NCI-H2081 treated with DMSO at 0.1 percent for 48 hours (cell line): ENCODE measurements around the gene CDKAL1.
A peak's percentile ranks its signal among the peaks of the same experiment; 100 is the strongest.
"Not testable (repeated sequence)": the region's sequence is repeated elsewhere in the genome, so short reads cannot be mapped to it uniquely, and the experiment has no call there.

Experiments used
- DNase-seq: peaks from one replicate; lab custom pipeline; 2025; lab: John Stamatoyannopoulos, UW

Gene CDKAL1

GRCh38 chr6:20554326-20554725 is 20.1 kb downstream of the CDKAL1 start:
- no peak for DNase-seq

- DNase-seq, result no peak
These were observed 20.6 kb downstream of the CDKAL1 start for GRCh38 chr6:20554817-20555216.

DNA sequence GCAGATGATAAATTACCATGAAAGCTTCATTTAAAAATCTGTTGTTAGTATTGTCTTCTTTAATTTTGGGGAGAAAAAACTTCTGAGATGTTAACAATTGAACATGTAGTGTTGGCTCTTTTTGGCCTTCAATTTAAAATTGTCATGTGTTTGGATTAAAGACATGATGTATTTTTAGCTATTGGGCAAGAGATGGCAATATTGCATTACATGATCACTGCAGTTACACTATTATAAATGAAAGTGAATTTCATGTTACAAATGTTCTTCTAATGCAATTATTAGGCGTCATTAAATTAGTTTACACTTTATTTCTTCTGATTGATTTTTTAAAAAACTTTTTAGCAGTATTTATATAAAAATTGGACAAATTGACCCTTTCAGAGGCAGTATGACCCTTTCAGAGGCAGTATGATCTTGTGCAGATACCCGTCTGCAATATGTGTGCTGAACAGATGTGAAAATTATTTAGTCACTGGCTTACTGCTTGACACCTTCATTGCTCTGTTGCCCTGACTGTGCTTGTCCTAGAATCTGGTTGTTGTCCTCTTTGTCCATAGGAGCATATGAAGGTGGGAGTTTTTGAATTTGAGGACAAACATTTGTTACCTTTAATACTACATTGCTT is 25.8 kb downstream of the CDKAL1 start:
- DNase-seq, result no peak

GRCh38 chr6:20563377-20563776 is 29.1 kb downstream of the CDKAL1 start:
- DNase-seq, result no peak

GRCh38 chr6:20564269-20564668 is 30.0 kb downstream of the CDKAL1 start:
- no peak for DNase-seq

DNA sequence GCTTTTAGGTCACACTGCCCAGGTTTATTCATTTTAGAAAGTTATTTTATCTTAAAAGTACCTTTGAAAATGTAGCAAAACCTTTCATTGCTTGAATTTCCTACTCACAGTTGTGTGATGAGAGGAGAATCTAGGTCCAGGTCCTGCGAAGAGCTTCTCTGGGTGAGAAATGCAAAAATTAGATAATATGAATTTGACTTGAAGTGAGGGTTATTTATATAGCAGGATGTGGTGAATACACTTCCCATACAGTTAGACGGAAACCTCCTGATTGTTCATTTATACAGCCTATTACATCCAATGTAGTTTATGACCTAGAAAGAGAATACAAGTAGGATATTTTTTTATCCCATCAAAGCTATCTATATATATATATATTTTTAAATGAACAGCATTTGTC is 30.5 kb downstream of the CDKAL1 start:
- no peak for DNase-seq

DNA sequence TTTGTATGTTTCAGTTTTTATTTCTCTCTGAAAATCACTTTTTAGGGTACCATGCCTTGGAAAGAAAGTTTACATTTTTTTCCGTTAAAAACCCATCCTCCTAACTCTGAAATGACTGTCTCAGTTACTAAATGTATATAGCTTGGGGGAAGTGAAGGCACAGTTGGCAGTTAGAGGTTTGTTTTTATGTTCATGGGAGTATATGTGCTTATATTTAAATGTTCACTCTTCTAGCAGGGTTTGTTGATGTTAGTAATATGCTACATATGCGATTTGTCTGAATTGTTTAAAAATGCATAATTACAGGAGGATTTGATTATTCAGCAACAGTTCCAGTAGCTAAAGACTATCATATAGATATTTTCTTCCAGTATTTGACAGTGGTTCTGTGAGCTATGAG is 31.1 kb downstream of the CDKAL1 start:
- DNase-seq, result no peak

- DNase-seq, result no peak
These were observed 31.9 kb downstream of the CDKAL1 start for GRCh38 chr6:20566109-20566508.

GRCh38 chr6:20569000-20569610 is 34.8 kb downstream of the CDKAL1 start:
- DNase-seq, result no peak

GRCh38 chr6:20571261-20571660 is 37.0 kb downstream of the CDKAL1 start:
- no peak for DNase-seq

- DNase-seq, result no peak
These were observed 38.0 kb downstream of the CDKAL1 start for GRCh38 chr6:20572288-20572687.

- DNase-seq, result no peak
These were observed 38.7 kb downstream of the CDKAL1 start for GRCh38 chr6:20572940-20573339.

DNA sequence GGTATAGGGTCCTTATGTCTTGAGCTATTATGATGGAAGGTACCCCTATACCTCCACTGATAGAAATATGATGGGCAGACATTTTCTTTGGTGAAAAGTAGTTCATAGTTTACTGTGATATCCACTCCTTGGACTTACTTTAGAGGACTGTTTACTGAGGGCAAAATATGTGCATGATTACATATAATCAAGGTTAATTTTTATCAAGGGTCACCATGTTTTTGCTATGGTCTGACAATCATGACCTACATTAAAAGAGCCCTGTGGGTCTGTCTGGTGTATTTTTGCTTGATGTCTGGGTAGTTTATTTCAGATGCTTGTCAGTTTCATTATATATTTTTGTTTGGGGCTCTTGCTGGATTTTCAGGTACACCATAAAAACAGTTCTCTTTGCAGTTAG is 40.1 kb downstream of the CDKAL1 start:
- DNase-seq, result no peak

- no peak for DNase-seq
These were observed 40.9 kb downstream of the CDKAL1 start for GRCh38 chr6:20575125-20575524.

DNA sequence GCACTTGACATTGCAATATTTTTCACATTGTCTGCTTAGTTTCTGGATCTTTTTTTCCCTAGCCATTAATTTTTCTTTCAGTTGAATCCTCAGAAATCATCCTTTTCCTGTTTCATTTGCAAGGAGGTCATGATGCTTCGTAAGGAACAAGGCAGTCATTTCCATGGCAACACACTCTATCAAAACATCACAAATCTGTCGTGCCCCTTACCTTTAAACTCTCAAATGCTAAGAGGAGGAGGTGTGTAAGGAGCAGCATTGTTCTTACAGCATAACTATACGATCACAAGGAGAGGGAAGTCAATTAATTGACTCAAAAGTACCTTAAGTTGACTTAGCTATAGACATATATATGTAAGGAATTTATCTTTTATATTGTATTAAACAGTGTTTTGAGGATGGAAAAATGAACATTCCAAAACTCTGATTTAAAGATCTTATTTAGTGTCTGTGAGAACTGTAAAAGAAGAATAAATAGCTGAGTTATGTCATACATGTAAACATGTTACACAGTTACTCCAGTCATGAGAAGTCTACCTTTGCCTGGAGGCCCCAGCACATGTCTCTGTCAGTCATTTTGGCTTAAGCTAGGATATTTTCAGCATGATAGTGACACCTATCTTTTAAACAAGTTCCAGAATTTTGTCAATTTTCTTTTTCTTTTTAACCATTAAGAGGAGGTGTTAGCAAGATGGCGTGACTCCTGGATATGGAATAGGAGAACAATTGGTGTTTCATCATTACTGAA is 41.6 kb downstream of the CDKAL1 start:
- DNase-seq, result no peak

GRCh38 chr6:20577173-20577688 is 43.0 kb downstream of the CDKAL1 start:
- no peak for DNase-seq

DNA sequence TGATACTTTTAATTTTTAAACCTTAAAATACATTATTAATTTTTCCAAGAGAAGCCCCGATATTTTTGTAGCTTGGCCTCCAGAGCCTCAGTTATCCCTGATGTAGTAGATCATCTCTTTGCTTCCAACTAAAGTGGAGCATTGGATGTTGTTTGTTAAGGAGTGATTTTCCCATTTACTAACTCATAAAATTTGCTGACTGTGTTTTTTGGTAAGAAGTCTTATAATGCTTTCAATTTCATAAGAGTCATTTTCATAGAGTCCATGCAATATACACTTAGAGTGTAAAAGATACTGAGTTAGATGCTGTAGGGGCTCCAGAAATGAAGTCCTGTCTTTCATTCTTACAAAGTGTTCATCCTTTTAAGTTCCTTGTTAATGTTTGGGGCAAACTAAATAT is 46.8 kb downstream of the CDKAL1 start:
- no peak for DNase-seq

- DNase-seq, result no peak
These were observed 48.6 kb downstream of the CDKAL1 start for GRCh38 chr6:20582586-20583443.

DNA sequence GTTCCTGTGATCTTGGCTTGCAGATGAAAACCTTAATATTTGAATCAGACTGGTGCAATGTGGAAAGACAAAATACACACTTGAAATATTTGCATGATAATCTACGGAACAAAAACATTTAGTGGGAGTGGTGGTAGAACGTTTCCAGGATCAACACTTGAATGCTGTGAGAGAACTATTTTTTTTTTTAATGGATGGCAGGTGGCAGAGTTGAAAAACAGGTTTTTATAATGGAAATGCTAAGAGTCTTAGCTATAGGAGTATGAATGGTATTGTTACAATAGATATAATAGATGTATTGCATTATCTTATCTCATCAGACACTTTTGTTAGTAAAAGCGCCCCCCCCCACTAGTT is 49.2 kb downstream of the CDKAL1 start:
- peak; percentile 43 for DNase-seq

DNA sequence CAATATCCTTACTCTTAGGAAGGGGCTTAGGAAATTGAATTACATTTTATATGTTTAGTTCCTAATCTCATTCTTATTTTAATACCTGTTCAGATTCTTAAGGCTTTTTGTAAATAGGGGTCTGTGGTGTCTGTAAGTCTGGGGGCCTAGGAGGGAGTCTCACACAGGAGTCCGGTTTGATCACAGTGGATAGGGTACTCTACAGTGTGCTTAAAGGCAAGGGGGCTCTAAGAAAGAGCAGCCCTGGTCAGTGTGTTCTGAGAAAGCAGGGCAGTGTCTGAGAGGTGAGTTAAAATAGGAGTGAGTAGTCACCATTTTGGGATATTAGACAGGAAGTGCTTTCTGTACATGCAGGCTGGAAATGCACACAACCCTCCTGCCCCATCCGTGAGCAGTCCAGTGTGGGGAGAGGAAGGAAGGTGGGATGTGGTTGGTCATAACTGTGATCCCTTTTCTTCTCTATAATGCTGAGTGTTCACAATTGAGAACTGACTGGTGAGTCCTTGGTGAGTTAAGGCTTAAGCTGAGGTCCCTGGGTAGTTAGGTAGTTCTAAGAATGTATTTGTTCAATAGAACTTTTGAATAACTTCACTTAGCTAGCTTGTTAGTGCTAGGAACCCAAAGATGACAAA is 50.0 kb downstream of the CDKAL1 start:
- DNase-seq, result no peak

GRCh38 chr6:20589266-20589665 is 55.0 kb downstream of the CDKAL1 start:
- DNase-seq, result no peak

- DNase-seq, result not testable (repeated sequence)
These were observed 56.2 kb downstream of the CDKAL1 start for GRCh38 chr6:20590476-20590875.
